Keratinocyte (primary cell): Measurements from ENCODE around the gene TNNC1. TPM values are rescaled to one million over a fixed set of nuclear protein-coding genes. Genes with fewer than 3 reads are reported as not detected.

Experiments used
- DNase-seq: peaks from one replicate; pipeline ENCODE4 v3.0.0-alpha.2; 2011; ENCODE audit warnings: low read depth, missing footprints, low spot score
- FAIRE-seq: peaks from 2 replicates; lab custom pipeline; 2011; peaks lifted over from hg19 to GRCh38; lab: Jason Lieb, UNC
- H2AFZ ChIP-seq: 2 replicates; pipeline ENCODE4 v1.6.0; 2012; ENCODE audit warnings: low read length, control low read depth, inconsistent platforms; ENCODE audit not compliant: control insufficient read depth
- H3K27ac ChIP-seq: 2 replicates; pipeline ENCODE4 v1.5.1; 2011; ENCODE audit warnings: low read length; ENCODE audit not compliant: control insufficient read depth, insufficient read depth
- H3K27me3 ChIP-seq: 3 replicates; pipeline ENCODE4 v1.6.0; 2011; ENCODE audit warnings: low read length; ENCODE audit not compliant: control insufficient read depth, insufficient read depth; ENCODE audit errors: extremely low read depth
- H3K36me3 ChIP-seq, 2 experiments: 2 replicates in 1 of 2; 3 replicates in 1 of 2; pipeline ENCODE4 v1.5.1; 2011; ENCODE audit warnings: low read length in 2 of 2, mild to moderate bottlenecking in 1 of 2; ENCODE audit not compliant: control insufficient read depth in 2 of 2, insufficient read depth in 2 of 2; ENCODE audit errors: extremely low read depth in 1 of 2
- H3K4me1 ChIP-seq: 3 replicates; pipeline ENCODE4 v1.5.1; 2011; ENCODE audit warnings: low read length; ENCODE audit not compliant: control insufficient read depth, insufficient read depth; ENCODE audit errors: extremely low read depth
- H3K4me2 ChIP-seq: 3 replicates; pipeline ENCODE4 v1.6.0; 2011; ENCODE audit warnings: low read depth, low read length; ENCODE audit not compliant: control insufficient read depth, insufficient read depth; ENCODE audit errors: extremely low read depth
- H3K4me3 ChIP-seq, 3 experiments: fragments of 200-600 bp in 1 of 3; sonication (generic) in 1 of 3; 2 replicates in 2 of 3; 3 replicates in 1 of 3; pipeline ENCODE4 v1.5.1; 2011 to 2016; ENCODE audit warnings: low read length in 3 of 3, mild to moderate bottlenecking in 3 of 3, control low read depth in 2 of 3, inconsistent platforms in 1 of 3, low read depth in 1 of 3, mixed read lengths in 1 of 3, mixed run types in 1 of 3, moderate library complexity in 1 of 3; ENCODE audit not compliant: control insufficient read depth in 2 of 3, insufficient read depth in 2 of 3; ENCODE audit errors: extremely low read depth in 1 of 3
- H3K79me2 ChIP-seq: 2 replicates; pipeline ENCODE4 v1.6.0; 2012; ENCODE audit warnings: low read length; ENCODE audit not compliant: control insufficient read depth, insufficient read depth
- H3K9ac ChIP-seq: 3 replicates; pipeline ENCODE4 v1.6.0; 2011; ENCODE audit warnings: low read length; ENCODE audit not compliant: control insufficient read depth, insufficient read depth; ENCODE audit errors: extremely low read depth
- H3K9me1 ChIP-seq: 3 replicates; pipeline ENCODE4 v1.6.0; 2011; ENCODE audit warnings: low read length; ENCODE audit not compliant: control insufficient read depth, insufficient read depth; ENCODE audit errors: extremely low read depth
- H3K9me3 ChIP-seq: 2 replicates; pipeline ENCODE4 v1.5.1; 2012; ENCODE audit warnings: low read depth, low read length; ENCODE audit not compliant: control insufficient read depth
- H4K20me1 ChIP-seq: 3 replicates; pipeline ENCODE4 v1.6.0; 2011; ENCODE audit warnings: low read length; ENCODE audit not compliant: control insufficient read depth, insufficient read depth; ENCODE audit errors: extremely low read depth
- CTCF ChIP-seq, 3 experiments: IDR thresholded peaks in 1 of 3; conservative IDR thresholded peaks in 1 of 3; optimal IDR thresholded peaks in 1 of 3; 2 replicates in 2 of 3; 3 replicates in 1 of 3; pipeline versions ENCODE3 to v1.5.1; 2011; ENCODE audit warnings: low read length in 3 of 3, mild to moderate bottlenecking in 3 of 3, moderate library complexity in 2 of 3, control low read depth in 1 of 3, inconsistent platforms in 1 of 3; ENCODE audit not compliant: insufficient read depth in 2 of 3; ENCODE audit errors: extremely low read depth in 1 of 3
- EZH2 ChIP-seq: IDR thresholded peaks from one replicate; pipeline ENCODE4 v1.6.1; 2012; ENCODE audit warnings: inconsistent platforms, mild to moderate bottlenecking, low read length, moderate library complexity
- dilution Hi-C: fragments of 300-500 bp; cut with MboI; formaldehyde crosslinking; loops from one replicate; pipeline ENCODE4 v1.7.0; 2020; ENCODE audit warnings: low sequenced_read_pairs; ENCODE audit not compliant: extremely low pct_ligation_motif_present
- polyA plus RNA-seq, 5 experiments: library from polyadenylated mRNA; depleted of rRNA in 3 of 5; stranded (reverse) in 3 of 5; stranded (forward) in 1 of 5; unstranded in 1 of 5; fragments of >200 nt; gene quantifications; 1 replicate in 1 of 5; 2 replicates in 3 of 5; 3 replicates in 1 of 5; pipeline versions ENCODE4 v1.2.1 to v1.2.3, GENCODE V29; 2011 to 2012; ENCODE audit warnings: missing spikeins in 2 of 5, low read depth in 1 of 5, low replicate concordance in 1 of 5

Gene TNNC1
- polyA plus RNA-seq, 1 donor (not counting 4 experiments of a cell fraction or from before 2014, with no cell fraction given), result 0.33 TPM

GRCh38 chr3:52454938-52455282 is 1.1 kb upstream of the TNNC1 start:
- Histone ChIP-seq H3K27ac (peak overlapping the region; percentile 50), H3K9me1 (no peaks in the 10 kb centered on the region), H3K79me2 (peaks cover 33% of the 10 kb centered on the region), H2AFZ (peak overlapping the region; percentile 69), H3K4me1 (peaks cover 42% of the 10 kb centered on the region), H3K36me3 (peaks cover 8 to 11% of the 10 kb centered on the region in 2 experiments), H3K9ac (peak overlapping the region; percentile 48), H3K4me2 (peak overlapping the region; percentile 80), H3K9me3 (no peaks in the 10 kb centered on the region), H4K20me1 (peaks cover 15% of the 10 kb centered on the region), H3K27me3 (no peaks in the 10 kb centered on the region), H3K4me3 (peak overlapping the region; percentile 43 to 72 (median 58))
- DNase-seq, result no peak
- dilution Hi-C loops, result no loop called here
- TF ChIP-seq EZH2, result no peak
- no peak for TF ChIP-seq CTCF (optimal IDR thresholded peaks at IDR 0.05 in 1 of 3, IDR thresholded peaks at IDR 0.05 in 1 of 3, conservative IDR thresholded peaks at IDR 0.05 in 1 of 3; ENCODE audit: extremely low read depth in 1 of 3, insufficient read depth in 2 of 3, low read length in 3 of 3)
- no peak for FAIRE-seq

- Histone ChIP-seq H3K9me3 (no peaks in the 10 kb centered on the region), H3K27ac (no peak overlapping the region), H3K9ac (peak overlapping the region; percentile 48), H3K4me3 (peak overlapping the region in 1 of 3 experiments; percentile 58), H3K27me3 (no peaks in the 10 kb centered on the region), H3K4me2 (peak overlapping the region; percentile 80), H3K36me3 (peaks cover 7 to 8% of the 10 kb centered on the region in 2 experiments), H3K9me1 (no peaks in the 10 kb centered on the region), H2AFZ (no peak overlapping the region), H3K4me1 (peaks cover 43% of the 10 kb centered on the region), H3K79me2 (peaks cover 33% of the 10 kb centered on the region), H4K20me1 (peaks cover 15% of the 10 kb centered on the region)
- dilution Hi-C loops, result no loop called here
- DNase-seq (no peak), FAIRE-seq (no peak)
- TF ChIP-seq EZH2, result no peak
- TF ChIP-seq CTCF (optimal IDR thresholded peaks at IDR 0.05 in 1 of 3, IDR thresholded peaks at IDR 0.05 in 1 of 3, conservative IDR thresholded peaks at IDR 0.05 in 1 of 3; ENCODE audit: extremely low read depth in 1 of 3, insufficient read depth in 2 of 3, low read length in 3 of 3), result no peak
These were observed 553 bp upstream of the TNNC1 start for GRCh38 chr3:52454250-52454937.
